A549 (cell line): ENCODE data around the gene PIK3IP1. TPM values are rescaled to one million over a fixed set of nuclear protein-coding genes. Genes with fewer than 3 reads are reported as not detected.
A peak's percentile ranks its signal among the peaks of the same experiment; 100 is the strongest.

ENCODE experiments used
- ATAC-seq, 2 experiments: fragments of 200-7000 bp in 1 of 2; fragments of >200 bp in 1 of 2; cut with Nextera tagmentation in 1 of 2; cut with Tn5 transposase in 1 of 2; 3 replicates each; pipeline versions ENCODE4 v1.8.0 to v1.9.1; 2018 to 2020; ENCODE audit warnings: mild to moderate bottlenecking in 1 of 2, moderate library complexity in 1 of 2
- CTCF ChIA-PET: fragments of 300-600 bp; sonication (Branson Sonifier 250); formaldehyde crosslinking; extraction: SDS; loops from one replicate; lab custom pipeline; 2021; ENCODE audit warnings: antibody characterized with exemption, inconsistent platforms; lab: Yijun Ruan, JAX
- POLR2A ChIA-PET: fragments of 350-600 bp; formaldehyde crosslinking; extraction: SDS; loops from one replicate; lab custom pipeline; 2021; ENCODE audit warnings: antibody characterized with exemption, inconsistent platforms; lab: Yijun Ruan, JAX
- DNase-seq, 2 experiments: peaks; one replicate each; pipeline versions ENCODE4 v3.0.0 to v3.0.0-alpha.2; 2011 to 2016; ENCODE audit warnings: low read depth in 1 of 2, low spot score in 1 of 2
- FAIRE-seq: peaks from 2 replicates; lab custom pipeline; 2011; peaks lifted over from hg19 to GRCh38; lab: Jason Lieb, UNC
- H3K27ac ChIP-seq, 2 experiments: fragments of >200 bp; sonication (Bioruptor Twin); formaldehyde crosslinking; 3 replicates each; pipeline ENCODE4 v1.5.1; 2016 to 2017
- H3K4me1 ChIP-seq: fragments of >200 bp; sonication (Bioruptor Twin); formaldehyde crosslinking; 3 replicates; pipeline ENCODE4 v1.6.1; 2016
- H3K4me2 ChIP-seq: fragments of >200 bp; sonication (Bioruptor Twin); formaldehyde crosslinking; 3 replicates; pipeline ENCODE4 v1.6.1; 2016
- H3K4me3 ChIP-seq: fragments of >200 bp; sonication (Bioruptor Twin); formaldehyde crosslinking; 3 replicates; pipeline ENCODE4 v1.5.1; 2016
- H3K9me3 ChIP-seq: fragments of >200 bp; sonication (Bioruptor Twin); formaldehyde crosslinking; 3 replicates; pipeline ENCODE4 v1.6.1; 2016
- CEBPB ChIP-seq, 2 experiments: fragments of >200 bp in 1 of 2; sonication (Bioruptor Twin) in 1 of 2; formaldehyde crosslinking in 1 of 2; IDR thresholded peaks; 2 replicates each; pipeline ENCODE4 v1.6.1; 2012 to 2016
- CTCF ChIP-seq: fragments of >200 bp; sonication (Bioruptor Twin); formaldehyde crosslinking; IDR thresholded peaks from 3 replicates; pipeline ENCODE4 v1.5.1; 2016
- EHF ChIP-seq: fragments of 250-450 bp; sonication (Bioruptor Pico); IDR thresholded peaks from 2 replicates; pipeline ENCODE4 v1.5.0; 2020; ENCODE audit warnings: mild to moderate bottlenecking
- EP300 ChIP-seq, 2 experiments: fragments of >200 bp; sonication (Bioruptor Twin); formaldehyde crosslinking; IDR thresholded peaks; 2 replicates in 1 of 2; 3 replicates in 1 of 2; pipeline ENCODE4 v1.6.1; 2016 to 2017
- FOSL2 ChIP-seq, 2 experiments: fragments of 450-650 bp in 1 of 2; fragments of >200 bp in 1 of 2; sonication (Bioruptor Twin) in 1 of 2; formaldehyde crosslinking; IDR thresholded peaks; 2 replicates each; pipeline versions ENCODE4 v1.5.0 to v1.6.1; 2016 to 2020; ENCODE audit warnings: mild to moderate bottlenecking in 1 of 2, moderate library complexity in 1 of 2
- FOXS1 ChIP-seq: fragments of 250-450 bp; sonication (Bioruptor Pico); IDR thresholded peaks from 2 replicates; pipeline ENCODE4 v1.5.0; 2020; ENCODE audit warnings: mild to moderate bottlenecking, moderate library complexity
- HOXB13 ChIP-seq: fragments of 250-450 bp; sonication (Bioruptor Pico); IDR thresholded peaks from 2 replicates; pipeline ENCODE4 v1.5.0; 2020; ENCODE audit warnings: low read depth, mild to moderate bottlenecking, moderate library complexity
- HOXB5 ChIP-seq: fragments of 250-450 bp; sonication (Bioruptor Pico); IDR thresholded peaks from 2 replicates; pipeline ENCODE4 v1.5.0; 2020; ENCODE audit warnings: mild to moderate bottlenecking, moderate library complexity
- JUNB ChIP-seq: fragments of >200 bp; sonication (Bioruptor Twin); formaldehyde crosslinking; IDR thresholded peaks from 2 replicates; pipeline ENCODE4 v1.6.1; 2016
- KDM1A ChIP-seq: fragments of 200-600 bp; sonication (generic); IDR thresholded peaks from 2 replicates; pipeline ENCODE4 v1.6.1; 2016; ENCODE audit warnings: low read depth, mild to moderate bottlenecking
- NFE2L2 ChIP-seq: fragments of 150-350 bp; conservative IDR thresholded peaks from 2 replicates; pipeline ENCODE4 v1.6.1; 2014; ENCODE audit warnings: low read length
- REST ChIP-seq: fragments of 200-600 bp; sonication (generic); IDR thresholded peaks from 2 replicates; pipeline ENCODE4 v1.6.1; 2016; ENCODE audit warnings: antibody characterized with exemption, mild to moderate bottlenecking, moderate library complexity
- RFX5 ChIP-seq: fragments of 450-650 bp; IDR thresholded peaks from 2 replicates; pipeline ENCODE4 v1.7.1; 2014; ENCODE audit warnings: antibody characterized with exemption, mild to moderate bottlenecking, moderate library complexity
- TP53 ChIP-seq: fragments of 250-450 bp; sonication (Bioruptor Pico); IDR thresholded peaks from 2 replicates; pipeline ENCODE4 v1.5.0; 2021; ENCODE audit warnings: mild to moderate bottlenecking, moderate library complexity
- USF2 ChIP-seq: fragments of 450-650 bp; IDR thresholded peaks from 2 replicates; pipeline ENCODE4 v1.6.1; 2014; ENCODE audit warnings: antibody characterized with exemption
- ZFP36 ChIP-seq: fragments of 450-650 bp; IDR thresholded peaks from 2 replicates; pipeline ENCODE4 v1.6.1; 2014; ENCODE audit warnings: borderline replicate concordance; ENCODE audit not compliant: partially characterized antibody
- ZNF302 ChIP-seq: fragments of 250-450 bp; sonication (Bioruptor Pico); IDR thresholded peaks from 2 replicates; pipeline ENCODE4 v1.9.0; 2021; ENCODE audit warnings: inconsistent platforms, mild to moderate bottlenecking, moderate library complexity
- WGBS: methylation state at CpG from one replicate; pipeline ENCODE4 v1.1.6; 2017; ENCODE audit errors: missing lambda C conversion rate; 5-methylcytosine and 5-hydroxymethylcytosine counted together
- polyA plus RNA-seq, 4 experiments: library from polyadenylated mRNA; depleted of rRNA in 3 of 4; stranded (reverse); fragments of >200 nt; fragmentation: RNase III in 1 of 4; extraction: RNeasy Plus Mini Kit Qiagen cat#74134 plus additional on column Dnase treatment in 1 of 4; gene quantifications; 2 replicates in 3 of 4; 3 replicates in 1 of 4; pipeline ENCODE4 v1.2.3, GENCODE V29; 2011 to 2017
- TF ChIP-seq, protein P1 (sequence below): IDR thresholded peaks from 2 replicates; pipeline ENCODE4 v1.6.1; 2012; ENCODE audit warnings: low read depth, borderline replicate concordance
- TF ChIP-seq, protein P2 (sequence below): fragments of >200 bp; sonication (Bioruptor Twin); formaldehyde crosslinking; IDR thresholded peaks from 3 replicates; pipeline ENCODE4 v1.6.1; 2016

PIK3IP1 gene
- polyA plus RNA-seq, 2 of the 4 experiments (the other 2 are of a cell fraction), result 0.90 to 1.6 TPM

DNA sequence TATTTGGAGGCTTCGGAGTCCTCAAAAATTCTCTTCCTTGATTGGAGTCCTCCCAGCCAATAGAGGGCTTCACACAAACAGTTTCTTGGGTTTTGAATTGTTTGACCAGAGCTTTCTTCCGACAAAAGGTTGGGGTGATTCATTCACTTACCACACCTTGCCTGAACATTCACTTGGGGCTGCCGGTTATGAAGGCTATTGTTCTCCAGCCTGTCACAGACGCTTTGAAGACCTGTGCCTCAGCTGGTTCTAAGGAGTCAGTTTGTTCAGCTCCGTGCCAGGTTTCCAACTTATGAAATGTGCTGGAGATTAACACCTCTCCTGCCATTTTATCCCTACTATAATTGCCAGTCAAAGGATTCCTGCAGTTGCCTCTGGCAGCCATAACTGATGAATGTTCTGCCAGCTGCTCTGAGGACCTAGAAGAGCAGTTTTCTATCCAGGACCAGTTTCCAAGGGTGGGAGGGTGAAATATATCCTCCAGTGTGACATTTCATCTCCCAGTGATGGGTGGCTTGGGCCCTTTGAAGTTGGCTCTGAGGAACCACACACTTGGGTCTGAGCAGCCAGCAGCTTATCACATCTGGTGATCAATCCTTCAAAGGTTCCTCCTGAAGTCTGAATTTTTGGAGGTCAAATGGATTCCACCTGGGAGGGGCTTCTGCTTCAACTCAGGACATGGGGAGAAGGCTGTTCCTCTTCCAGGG lies 48.8 kb downstream of the PIK3IP1 start:
- H3K4me2 ChIP-seq, result peak overlapping the region; percentile 65
- FAIRE-seq (no peak), ATAC-seq (peak; percentile 30 to 53; a peak in 4 of 6 replicates), DNase-seq (peak in 1 of 2 experiments; percentile 55)
- H3K4me3 ChIP-seq, result 0 out of 3 replicates have a peak overlapping the region, but pooled peaks have one; percentile 8
- TF ChIP-seq FOSL2 (IDR thresholded peaks at IDR 0.05) (no peak), FOSL2 (CRISPR knock-in tag; IDR thresholded peaks at IDR 0.05) (0 out of 2 replicates have a peak, but pooled peaks have one; percentile 9), NFE2L2 (no peak)
- peak overlapping the region; percentile 83 to 85 for H3K27ac ChIP-seq
- H3K9me3 ChIP-seq, result no peaks in the 10 kb centered on the region
- CTCF ChIA-PET, result interaction anchor here (2.4 to 4.7 kb wide), 4 partner anchors 13 to 32 kb away, joined by 14 to 26 read pairs (median 22); partner anchors contain the start of gene LIMK2
- POLR2A ChIA-PET, result interaction anchor here (0.7 to 1.3 kb wide), 4 partner anchors 11 to 1124 kb away, joined by 3 to 4 read pairs (median 3); partner anchors contain the start of genes LIMK2 and PIK3IP1
- whole genome bisulfite sequencing, result 65% methylated on average over 4 of the region's 5 CpGs
- peaks cover 53% of the 10 kb centered on the region for H3K4me1 ChIP-seq

GRCh38 chr22:31241936-31242335 lies 50.4 kb downstream of the PIK3IP1 start:
- no peak for FAIRE-seq
- peak overlapping the region; percentile 49 for H3K4me2 ChIP-seq
- H3K4me3 ChIP-seq, result no peak overlapping the region
- H3K9me3 ChIP-seq, result no peaks in the 10 kb centered on the region
- POLR2A ChIA-PET, result interaction anchor here (1.0 kb wide), 1 partner anchor 9 kb away, joined by 3 read pairs; no protein-coding TSS in a partner anchor
- peaks cover 50% of the 10 kb centered on the region for H3K4me1 ChIP-seq
- peak; percentile 41 to 42; a peak in 4 of 6 replicates for ATAC-seq
- CTCF ChIA-PET, result interaction anchor here (0.9 to 4.7 kb wide), 7 partner anchors 9 to 116 kb away, joined by 3 to 26 read pairs (median 14); partner anchors contain the start of gene LIMK2
- DNase-seq, result no peak
- no peak for TF ChIP-seq FOXS1 (CRISPR knock-in tag)
- TF ChIP-seq HOXB5 (CRISPR knock-in tag), result no peak
- TF ChIP-seq EHF (CRISPR knock-in tag), result no peak
- TF ChIP-seq, protein P1, sequence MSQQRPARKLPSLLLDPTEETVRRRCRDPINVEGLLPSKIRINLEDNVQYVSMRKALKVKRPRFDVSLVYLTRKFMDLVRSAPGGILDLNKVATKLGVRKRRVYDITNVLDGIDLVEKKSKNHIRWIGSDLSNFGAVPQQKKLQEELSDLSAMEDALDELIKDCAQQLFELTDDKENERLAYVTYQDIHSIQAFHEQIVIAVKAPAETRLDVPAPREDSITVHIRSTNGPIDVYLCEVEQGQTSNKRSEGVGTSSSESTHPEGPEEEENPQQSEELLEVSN, result no peak
- no peak for TF ChIP-seq EP300 (IDR thresholded peaks at IDR 0.05)
- no peak for TF ChIP-seq TP53 (CRISPR knock-in tag)
- TF ChIP-seq, protein P2, sequence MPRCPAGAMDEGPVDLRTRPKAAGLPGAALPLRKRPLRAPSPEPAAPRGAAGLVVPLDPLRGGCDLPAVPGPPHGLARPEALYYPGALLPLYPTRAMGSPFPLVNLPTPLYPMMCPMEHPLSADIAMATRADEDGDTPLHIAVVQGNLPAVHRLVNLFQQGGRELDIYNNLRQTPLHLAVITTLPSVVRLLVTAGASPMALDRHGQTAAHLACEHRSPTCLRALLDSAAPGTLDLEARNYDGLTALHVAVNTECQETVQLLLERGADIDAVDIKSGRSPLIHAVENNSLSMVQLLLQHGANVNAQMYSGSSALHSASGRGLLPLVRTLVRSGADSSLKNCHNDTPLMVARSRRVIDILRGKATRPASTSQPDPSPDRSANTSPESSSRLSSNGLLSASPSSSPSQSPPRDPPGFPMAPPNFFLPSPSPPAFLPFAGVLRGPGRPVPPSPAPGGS, result no peak
- no peak for TF ChIP-seq CEBPB (IDR thresholded peaks at IDR 0.05)
- TF ChIP-seq CTCF, result no peak
- no peak for TF ChIP-seq NFE2L2
- TF ChIP-seq FOSL2 (IDR thresholded peaks at IDR 0.05), result no peak
- no peak for TF ChIP-seq FOSL2 (CRISPR knock-in tag; IDR thresholded peaks at IDR 0.05)
- TF ChIP-seq RFX5, result no peak
- no peak for TF ChIP-seq ZFP36
- no peak for TF ChIP-seq REST
- no peak for TF ChIP-seq HOXB13 (CRISPR knock-in tag)
- no peak for TF ChIP-seq USF2
- no peak for TF ChIP-seq KDM1A
- no peak for TF ChIP-seq ZNF302 (CRISPR knock-in tag)
- no peak for TF ChIP-seq JUNB
- peak overlapping the region; percentile 83 to 85; a peak in 5 of 6 replicates for H3K27ac ChIP-seq
